ENCODE results near the gene FHL1.
"Not testable (repeated sequence)": the region's sequence is repeated elsewhere in the genome, so short reads cannot be mapped to it uniquely, and the experiment has no call there.

Gene FHL1

GRCh38 chrX:136209016-136209738 is 61.8 kb downstream of the FHL1 start:
- peak in 1 of 2 donors; percentile 3 for DNase-seq (ENCODE audit: low read depth in 2 of 2)

GRCh38 chrX:136209751-136210150 is 62.4 kb downstream of the FHL1 start:
- DNase-seq (ENCODE audit: low read depth in 2 of 2), result no peak

GRCh38 chrX:136210243-136210642 is 62.9 kb downstream of the FHL1 start:
- DNase-seq (ENCODE audit: low read depth in 2 of 2), result no peak

- DNase-seq (ENCODE audit: low read depth in 2 of 2), result no peak
These were observed 63.5 kb downstream of the FHL1 start for GRCh38 chrX:136210806-136211205.

DNA sequence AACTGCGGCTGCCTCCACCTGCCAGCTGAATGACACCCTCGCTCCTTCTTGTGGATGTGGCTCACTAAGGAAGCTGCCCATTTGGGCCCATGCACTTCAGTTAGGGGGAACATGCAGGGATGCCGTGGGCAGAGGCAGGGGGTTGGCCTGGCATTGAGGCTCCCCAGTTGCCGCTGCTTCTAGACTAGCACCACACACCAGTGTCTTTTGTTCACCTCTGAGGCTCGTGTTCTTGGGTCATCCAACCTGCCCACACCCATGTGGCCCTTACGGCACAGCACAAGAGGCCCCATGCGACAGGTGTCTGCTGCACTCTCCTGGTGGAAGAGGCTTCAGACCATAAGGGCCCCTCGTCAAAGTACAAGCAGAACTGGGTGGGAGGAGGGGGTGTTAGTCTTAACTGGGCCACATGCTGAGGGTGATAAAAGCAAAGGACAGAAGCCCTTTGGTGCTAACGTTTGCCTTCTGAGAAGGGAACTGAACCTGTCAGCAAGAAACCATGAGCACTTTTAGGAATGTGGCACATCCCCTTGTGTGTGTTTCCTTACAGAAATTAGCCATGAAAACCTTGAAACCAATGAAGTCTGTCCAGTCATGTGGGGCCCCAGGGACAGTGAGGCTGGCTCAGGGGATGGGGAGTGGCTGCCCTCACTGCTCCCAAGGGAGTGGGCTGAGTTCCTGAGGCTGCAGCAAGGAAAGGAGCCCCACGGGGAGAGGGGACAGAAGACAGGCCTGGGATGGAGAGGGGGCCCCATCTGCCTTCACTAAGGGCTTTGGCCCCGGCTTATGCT is 64.6 kb downstream of the FHL1 start:
- DNase-seq (ENCODE audit: low read depth in 2 of 2), result no peak

DNA sequence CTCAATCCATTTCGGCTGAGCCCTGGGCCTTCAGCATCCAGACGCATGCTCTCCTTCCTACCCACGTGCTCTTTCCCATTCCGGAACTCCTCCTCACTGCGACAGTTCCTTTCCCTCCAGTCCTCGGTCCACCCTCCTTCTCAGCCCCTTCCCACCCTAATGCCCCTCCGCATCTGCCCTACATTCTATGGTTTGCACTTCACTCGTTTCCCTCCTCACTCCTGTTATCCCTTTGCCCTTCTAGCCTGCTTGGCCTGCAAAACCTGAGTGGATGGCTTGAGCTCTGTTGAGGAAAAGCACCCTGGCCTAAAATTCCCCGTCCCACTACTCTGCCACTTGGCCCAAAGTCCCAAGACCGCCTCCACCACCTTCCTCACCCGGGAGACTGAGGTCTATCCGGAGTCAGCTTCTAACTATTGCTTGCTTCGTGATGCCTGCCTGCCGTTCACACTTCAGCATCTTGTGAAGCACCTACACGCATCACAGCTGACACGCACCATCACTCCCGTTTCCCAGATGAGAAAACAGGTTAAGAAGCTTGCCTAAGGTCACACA is 65.3 kb downstream of the FHL1 start:
- DNase-seq (ENCODE audit: low read depth in 2 of 2), result no peak

GRCh38 chrX:136214551-136214950 is 67.2 kb downstream of the FHL1 start:
- DNase-seq (ENCODE audit: low read depth in 2 of 2), result no peak

DNA sequence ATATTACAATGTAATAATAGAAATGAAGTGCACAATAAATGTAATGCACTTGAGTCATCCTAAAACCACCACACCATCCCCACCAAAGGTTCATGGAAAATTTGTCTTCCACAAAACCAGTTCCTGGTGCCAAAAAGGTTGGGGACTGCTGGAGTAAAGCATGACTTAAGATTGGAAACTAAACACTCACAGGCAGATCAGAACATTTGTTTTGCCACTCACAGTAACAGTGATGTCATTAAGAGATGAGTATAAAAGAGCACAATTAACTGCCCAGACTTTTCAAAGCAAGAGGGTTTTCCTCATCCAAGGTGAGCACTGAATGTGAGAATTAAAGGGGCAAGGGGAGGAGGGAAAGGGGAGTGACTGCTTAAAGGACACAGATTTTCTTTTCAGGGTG is 68.2 kb downstream of the FHL1 start:
- no peak for DNase-seq (ENCODE audit: low read depth in 2 of 2)

GRCh38 chrX:136219893-136220292 is 72.6 kb downstream of the FHL1 start:
- DNase-seq (ENCODE audit: low read depth in 2 of 2), result no peak

- DNase-seq (ENCODE audit: low read depth in 2 of 2), result no peak
These were observed 73.2 kb downstream of the FHL1 start for GRCh38 chrX:136220540-136220939.

DNA sequence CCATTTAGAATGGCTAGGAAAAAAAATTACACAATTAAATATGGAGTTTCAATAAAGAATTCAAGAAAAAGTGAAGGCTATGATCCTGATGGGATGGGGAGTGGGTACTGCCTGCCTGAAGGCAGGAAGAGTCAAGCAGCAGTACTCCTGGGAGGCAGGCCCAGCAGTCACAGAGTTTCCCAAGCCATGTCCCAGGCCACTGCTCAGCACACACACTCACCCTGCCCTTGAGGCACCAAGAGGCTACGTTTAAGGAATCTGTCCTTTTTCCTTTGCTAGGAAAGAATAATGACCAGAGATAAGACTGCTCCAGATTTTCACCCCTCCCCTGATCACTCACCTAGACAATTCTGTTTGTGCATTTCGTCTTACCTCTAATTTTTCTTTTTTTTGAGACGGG is 73.6 kb downstream of the FHL1 start:
- no peak for DNase-seq (ENCODE audit: low read depth in 2 of 2)

- DNase-seq (ENCODE audit: low read depth in 2 of 2), result no peak
These were observed 74.6 kb downstream of the FHL1 start for GRCh38 chrX:136221851-136222513.

DNA sequence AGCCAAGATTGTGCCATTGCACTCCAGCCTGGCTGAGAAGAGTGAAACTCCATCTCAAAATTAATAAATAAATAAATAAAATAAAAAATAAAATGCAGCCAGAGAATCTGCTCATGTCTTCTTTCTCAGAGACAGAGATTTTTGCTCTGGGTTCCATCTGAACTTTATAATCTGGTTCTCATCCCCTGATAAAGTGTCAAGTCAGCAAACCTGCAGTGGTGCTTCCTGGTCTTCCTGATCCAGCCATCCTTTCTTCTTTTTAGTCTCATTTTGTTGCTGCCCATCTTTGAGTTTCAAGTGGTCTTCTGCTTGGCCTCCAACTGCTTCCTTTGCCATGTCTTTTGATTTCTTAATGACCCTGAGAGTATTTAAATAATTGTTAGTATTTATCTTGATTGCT is 79.7 kb downstream of the FHL1 start:
- DNase-seq (ENCODE audit: low read depth in 2 of 2), result no peak

GRCh38 chrX:136227948-136228838 is 80.9 kb downstream of the FHL1 start:
- no peak for DNase-seq (ENCODE audit: low read depth in 2 of 2)

DNA sequence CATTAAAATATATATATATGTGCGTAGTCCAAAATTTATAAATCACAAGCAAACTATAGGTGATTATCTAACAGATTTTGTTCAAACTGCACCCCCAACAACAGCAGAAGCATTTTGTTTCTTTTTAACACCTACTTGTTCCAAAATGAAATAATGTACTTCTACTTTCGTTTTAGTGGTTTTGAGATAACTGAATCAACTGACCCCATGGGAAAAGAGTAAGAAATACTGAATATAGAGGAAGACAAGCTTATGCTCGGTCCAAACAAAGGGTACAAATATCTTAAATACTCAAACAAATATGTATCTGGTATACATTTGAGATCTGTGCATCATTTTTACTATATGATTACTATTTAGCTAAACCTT is 81.5 kb downstream of the FHL1 start:
- no peak for DNase-seq (ENCODE audit: low read depth in 2 of 2)

DNA sequence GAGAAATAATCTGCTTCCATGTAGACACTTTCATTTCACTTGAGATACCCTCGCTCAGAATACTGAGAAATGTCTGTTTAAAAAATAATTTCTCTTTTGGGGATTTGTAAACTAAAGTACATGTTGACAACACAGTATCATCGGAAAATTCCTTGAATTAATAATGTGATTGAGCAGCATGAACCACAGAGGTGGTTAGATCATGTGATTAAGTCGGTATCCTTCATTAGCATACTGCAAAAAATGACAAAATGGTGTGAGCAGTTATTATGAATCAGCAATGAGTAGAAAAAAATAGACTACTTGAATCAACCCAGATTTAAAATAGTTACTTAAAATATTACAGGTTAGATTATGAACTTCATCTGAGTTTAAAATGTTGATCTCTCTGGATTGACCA is 89.7 kb downstream of the FHL1 start:
- no peak for DNase-seq (ENCODE audit: low read depth in 2 of 2)

- DNase-seq (ENCODE audit: low read depth in 2 of 2), result not testable (repeated sequence)
These were observed 90.5 kb downstream of the FHL1 start for GRCh38 chrX:136237849-136238248.

DNA sequence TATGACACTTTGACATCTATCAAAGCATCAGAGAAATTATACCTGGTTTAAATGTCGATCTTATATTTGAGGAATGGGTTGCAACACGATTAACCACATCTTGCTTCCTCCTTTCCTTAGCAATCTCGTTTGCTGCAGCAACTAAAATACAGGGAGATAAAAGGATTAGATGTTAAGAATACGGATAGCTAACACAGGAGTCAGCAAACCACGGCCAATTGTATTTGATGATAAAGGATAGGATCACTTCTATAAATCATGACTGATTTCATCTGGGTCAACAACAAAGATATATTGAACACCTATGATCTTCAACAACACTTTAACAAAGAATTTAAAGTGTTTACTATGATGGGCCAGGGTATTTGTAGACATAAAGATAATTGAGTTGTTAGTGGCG is 98.9 kb downstream of the FHL1 start:
- DNase-seq (ENCODE audit: low read depth in 2 of 2), result no peak

DNA sequence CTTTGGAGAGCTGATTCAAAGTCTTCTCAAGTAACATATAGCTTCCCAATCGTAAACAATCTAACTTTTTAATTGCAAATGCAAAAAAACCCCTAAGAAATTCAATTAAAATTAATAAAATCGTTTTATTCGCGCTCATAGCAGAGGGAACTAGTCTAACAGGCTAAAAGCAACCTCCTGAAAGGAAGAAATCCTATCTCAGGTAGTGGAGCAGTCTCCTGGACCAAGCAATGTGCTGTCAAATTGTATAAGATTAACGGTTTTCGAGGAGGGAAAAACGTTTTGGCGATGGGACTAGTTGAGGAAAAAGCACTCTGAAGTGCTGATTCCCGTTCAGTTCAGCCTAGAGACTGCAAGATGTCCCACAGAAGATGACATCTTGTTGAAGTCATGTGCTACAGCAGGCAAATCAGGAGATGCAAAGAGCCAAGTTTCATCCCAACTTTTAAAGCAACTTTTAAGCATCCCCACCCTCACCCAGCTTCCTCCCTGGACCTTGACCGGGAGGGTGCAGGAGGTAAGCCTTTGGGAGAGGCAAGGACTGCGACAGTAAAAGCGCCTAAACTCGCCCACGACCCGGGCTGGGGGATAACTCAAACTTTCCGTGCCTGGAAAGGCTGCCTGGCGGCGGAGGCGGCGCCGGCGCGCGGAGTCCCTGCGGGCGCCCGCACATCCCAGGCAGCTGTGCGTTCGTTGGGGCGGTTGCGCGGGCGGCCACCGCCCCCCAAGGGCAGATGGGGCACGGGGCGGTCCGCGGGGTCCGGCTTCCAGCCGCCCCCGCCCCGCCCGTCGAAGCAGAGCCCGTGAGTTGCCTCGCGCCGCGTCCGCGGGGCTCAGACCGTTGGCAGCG is 103.1 kb downstream of the FHL1 start:
- peak in 1 of 2 donors; percentile 25 for DNase-seq (ENCODE audit: low read depth in 2 of 2)

Measured in activated CD4-positive, alpha-beta T cell treated with anti-CD3 and anti-CD28 coated beads for 24 hours (primary cell).